Activated gamma-delta T cell (primary cell): Measurements from ENCODE around the gene UBE2I.
"Not testable (repeated sequence)": the region's sequence is repeated elsewhere in the genome, so short reads cannot be mapped to it uniquely, and the experiment has no call there.

Source experiments
- DNase-seq: peaks from one replicate; lab custom pipeline; 2025; lab: John Stamatoyannopoulos, UW

Gene UBE2I

GRCh38 chr16:1277617-1278282, 31.7 kb upstream of the UBE2I start:
- DNase-seq = no peak

GRCh38 chr16:1278477-1278876, 31.0 kb upstream of the UBE2I start:
- DNase-seq = no peak

DNA sequence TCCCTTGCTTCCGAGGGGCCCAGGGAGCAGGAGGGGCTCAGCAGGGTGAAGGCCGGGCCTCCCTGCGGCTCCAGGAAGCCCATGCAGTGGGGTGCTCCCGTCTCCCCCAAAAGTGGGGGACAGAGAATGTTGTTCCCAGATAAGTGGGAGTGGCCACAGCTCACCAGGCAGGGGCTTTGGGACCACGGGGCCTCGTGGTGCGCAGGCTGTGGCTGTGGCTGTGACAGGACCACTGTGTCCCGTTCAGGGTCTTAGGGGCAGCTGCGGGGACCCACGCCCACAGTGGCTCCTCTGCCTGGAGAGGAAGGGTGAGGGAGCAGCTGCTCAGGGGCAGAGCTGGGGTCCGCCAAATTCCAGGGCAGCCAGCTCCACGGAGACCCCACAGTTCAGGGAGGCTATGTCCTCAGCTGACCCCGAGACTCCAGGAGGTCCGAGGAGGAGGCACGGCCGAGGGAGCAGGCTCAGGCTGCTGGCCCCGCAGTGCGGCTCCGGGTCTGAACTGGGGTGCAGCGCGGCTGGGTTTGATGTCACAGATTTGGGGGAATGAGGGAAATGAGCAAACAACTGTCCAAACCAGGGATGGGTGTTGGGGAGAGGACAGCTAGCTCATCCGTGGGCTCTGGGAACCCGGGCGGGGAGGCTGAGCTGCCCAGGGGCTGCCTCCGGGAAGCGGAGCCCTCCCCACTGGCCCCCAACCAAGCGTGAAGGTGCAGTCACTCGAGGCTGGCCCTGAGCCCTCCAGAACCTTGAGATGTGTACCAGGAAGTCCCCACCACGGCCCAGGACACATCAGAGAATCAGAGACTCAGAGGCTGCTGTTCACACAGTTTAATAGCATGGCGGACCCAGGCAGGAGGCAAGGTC, 30.1 kb upstream of the UBE2I start:
- DNase-seq = no peak

DNA sequence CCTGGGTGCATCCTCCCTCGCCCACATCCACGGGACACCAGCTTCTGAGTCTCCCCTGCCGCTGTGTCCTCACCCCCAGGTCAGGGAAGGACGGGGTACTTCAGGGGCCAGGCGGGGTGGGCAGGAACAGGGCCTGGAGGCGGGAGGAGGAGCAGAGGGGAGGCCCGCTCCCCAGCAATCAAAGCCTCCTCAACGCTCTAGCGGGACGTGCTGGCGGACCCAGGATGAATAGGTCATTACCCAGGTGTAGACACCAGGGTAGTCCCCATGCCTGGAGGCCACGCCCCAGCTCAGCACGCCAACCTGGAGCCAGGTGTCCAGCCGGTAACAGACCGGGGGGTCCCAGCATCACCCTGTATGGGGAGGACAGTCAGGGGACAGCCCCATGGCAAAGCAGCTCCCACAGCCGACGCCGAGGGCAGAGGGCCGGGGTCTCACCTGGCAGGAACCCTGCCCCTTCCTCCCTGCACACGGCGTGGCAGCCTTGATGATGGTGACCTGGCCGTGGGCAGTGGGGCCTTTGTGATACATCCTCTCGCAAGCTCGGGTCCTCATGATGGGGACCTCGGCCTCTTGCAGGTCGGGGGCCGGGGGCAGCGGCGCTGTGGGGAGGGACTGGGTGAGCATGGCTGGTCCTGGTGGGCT, 29.4 kb upstream of the UBE2I start:
- no peak for DNase-seq

GRCh38 chr16:1280783-1281182, 28.7 kb upstream of the UBE2I start:
- DNase-seq = no peak

DNA sequence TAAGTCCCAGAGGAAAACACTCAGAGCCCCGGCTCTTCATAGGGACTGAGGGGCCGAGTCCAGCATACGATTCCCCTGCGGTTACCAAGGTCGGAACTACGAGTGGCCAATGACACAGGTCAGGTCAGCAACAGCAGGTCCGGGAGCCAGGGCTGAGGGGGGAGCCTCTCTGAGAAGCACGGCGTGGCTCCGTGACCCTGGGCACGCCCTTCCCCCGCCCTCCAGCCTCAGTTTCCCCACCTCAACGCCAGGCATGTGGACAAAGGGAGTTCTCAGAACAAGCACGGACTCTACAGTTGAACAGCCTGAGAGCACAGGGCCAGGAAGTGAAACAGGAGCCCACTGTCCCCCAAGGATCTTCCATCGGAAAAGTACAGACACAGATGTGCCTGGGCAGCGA, 27.9 kb upstream of the UBE2I start:
- no peak for DNase-seq

- no peak for DNase-seq
Observed at GRCh38 chr16:1282324-1282973, 27.0 kb upstream of the UBE2I start.

DNA sequence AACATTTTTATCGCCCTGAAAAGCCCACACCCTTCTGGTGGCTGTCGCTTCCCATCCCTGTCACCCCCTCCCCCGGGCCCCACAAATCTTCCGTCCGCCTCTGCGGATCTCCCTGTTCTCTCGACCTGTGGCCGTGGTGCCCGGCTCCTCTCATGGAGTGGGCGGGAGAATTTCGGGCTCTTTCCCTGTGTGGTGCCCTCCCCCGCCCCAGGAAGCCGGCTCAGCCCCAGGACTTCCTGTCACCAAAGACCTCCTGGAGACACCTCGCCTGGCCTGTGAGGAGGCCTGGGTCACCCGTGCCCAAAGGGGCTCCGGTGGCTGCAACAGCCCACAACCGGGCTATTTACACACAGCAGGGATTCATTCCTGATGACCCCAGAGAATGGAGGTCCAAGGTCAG, 26.1 kb upstream of the UBE2I start:
- no peak for DNase-seq

DNA sequence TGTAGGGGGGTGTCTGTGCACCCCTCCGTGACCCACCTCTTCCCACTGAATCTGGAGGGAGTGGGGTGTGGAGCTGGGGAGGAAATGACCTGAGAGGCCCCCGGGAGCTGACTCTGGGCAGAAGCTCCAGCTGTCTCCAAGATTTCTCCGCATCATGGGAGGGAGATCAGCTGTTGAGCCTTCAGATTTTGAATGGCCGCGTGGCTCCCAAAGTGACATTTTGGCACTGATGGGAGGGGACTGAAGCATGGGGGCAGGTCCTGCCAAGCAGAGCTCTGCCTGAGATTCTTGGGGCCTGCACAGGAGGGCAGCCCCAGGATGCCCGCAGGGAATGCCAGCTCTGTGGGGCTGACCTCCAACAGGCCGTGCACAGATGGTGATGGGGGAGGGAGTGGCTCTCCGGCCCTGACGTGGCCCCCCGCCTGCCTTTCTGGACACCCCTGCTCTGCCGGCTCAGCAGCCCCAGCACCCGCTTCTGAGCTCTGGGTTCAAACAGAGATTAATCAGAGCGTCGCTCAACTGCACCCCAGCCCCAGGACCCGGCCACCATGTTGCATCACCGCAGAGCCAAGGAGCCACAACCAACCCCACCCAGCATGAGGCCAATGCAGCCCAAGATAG, 25.3 kb upstream of the UBE2I start:
- no peak for DNase-seq

GRCh38 chr16:1285669-1286512, 23.5 kb upstream of the UBE2I start:
- DNase-seq = no peak

GRCh38 chr16:1286513-1287094, 22.8 kb upstream of the UBE2I start:
- DNase-seq = no peak

DNA sequence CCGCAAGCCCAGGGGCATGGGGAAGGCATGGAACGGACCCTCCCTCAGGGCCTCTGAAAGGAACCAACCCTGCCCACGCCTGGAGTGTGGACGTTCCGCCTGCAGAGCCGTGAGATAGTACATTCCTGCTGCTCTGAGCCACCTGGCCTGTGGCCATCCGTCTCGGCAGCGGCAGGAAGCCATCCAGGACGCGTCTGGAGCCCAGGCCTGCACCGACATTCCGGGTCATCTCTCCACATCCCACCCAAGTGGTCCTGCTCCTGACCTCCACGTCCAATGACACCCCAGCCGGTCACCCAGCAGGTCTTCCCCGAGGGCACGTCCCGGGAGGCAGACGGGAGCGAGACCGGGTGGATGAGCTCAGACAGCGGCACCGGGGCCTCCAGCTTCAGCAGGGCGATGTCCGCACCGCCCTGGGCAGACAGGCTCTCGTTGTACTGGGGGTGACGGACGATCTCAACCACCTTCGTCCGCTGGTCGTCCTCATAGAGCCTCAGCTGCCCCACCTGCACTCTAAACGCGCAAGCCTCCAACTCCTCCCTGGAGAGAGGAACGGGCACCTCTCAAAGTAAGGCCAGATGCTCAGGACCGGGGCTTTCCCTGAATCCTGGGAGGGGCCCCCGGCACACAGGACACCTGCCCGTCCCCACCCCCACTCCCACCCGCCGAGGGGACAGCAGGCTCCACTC, 21.3 kb upstream of the UBE2I start:
- no peak for DNase-seq

DNA sequence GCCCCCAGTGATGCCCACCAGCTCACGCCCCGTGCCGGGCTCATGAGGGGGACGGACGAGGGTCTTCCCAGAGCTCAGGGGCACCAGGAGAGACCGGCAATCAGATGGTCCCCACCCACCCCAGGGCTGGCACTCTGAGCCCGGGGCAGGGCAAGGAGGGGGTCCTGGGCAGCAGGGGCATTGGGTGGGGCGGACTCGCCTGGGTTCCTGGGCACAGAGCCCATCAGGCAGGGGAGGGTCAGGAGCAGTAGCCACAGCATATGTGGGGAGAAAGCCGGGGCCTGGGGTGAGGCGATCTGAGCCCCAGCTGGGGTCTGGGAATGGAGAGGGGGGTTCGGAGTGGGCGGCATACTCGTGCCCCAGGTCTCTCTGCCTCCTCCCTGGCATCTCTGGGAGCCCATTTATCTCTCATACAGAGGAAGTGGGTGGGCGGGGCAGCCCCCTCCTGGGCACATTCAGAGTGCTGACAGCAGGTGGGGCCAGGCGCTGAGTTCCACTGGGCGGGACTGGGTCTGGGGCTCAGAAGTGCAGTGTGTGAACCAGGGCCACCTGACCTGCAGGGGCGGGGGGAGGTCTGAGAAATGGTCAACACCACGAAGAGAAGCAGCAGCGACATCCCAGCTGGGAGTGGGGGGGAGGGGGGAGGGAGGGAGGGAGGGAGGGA, 20.5 kb upstream of the UBE2I start:
- DNase-seq = no peak

- DNase-seq = no peak
Observed at GRCh38 chr16:1289477-1289866, 20.0 kb upstream of the UBE2I start.

GRCh38 chr16:1290063-1290501, 19.4 kb upstream of the UBE2I start:
- DNase-seq = no peak

DNA sequence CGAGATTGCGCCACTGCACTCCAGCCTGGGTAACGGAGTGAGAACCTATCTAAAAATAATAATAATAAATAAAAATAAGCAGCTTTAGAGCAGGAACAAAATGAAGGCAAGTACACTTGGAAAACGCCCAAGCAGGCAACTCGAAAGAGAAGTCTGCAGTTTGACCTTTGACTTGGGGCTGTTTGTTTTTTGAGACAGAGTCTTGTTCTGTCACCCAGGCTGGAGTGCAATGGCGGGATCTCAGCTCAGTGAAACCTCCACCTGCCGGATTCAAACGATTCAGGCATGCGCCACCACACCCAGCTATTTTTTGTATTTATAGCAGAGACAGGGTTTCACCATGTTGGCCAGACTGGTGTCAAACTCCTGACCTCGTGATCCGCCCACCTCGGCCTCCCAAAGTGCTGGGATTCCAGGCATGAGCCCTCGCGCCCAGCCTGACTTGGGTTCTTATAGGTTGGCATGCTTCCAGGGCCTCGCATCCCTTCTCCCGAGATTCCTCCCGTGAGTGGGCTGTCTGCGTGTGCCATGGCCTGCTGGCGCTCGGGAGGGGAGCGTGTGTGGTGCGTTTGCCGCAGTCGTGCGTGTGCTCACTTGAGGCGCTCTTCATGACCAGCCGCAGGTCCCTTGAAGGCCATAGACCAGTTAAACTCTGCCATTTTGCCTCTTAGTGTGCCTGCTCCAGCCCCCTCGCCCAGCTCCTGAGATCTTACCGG, 18.4 kb upstream of the UBE2I start:
- no peak for DNase-seq

- no peak for DNase-seq
Observed at GRCh38 chr16:1291576-1291974, 17.9 kb upstream of the UBE2I start.

- not testable (repeated sequence) for DNase-seq
Observed at GRCh38 chr16:1292208-1292607, 17.2 kb upstream of the UBE2I start.

DNA sequence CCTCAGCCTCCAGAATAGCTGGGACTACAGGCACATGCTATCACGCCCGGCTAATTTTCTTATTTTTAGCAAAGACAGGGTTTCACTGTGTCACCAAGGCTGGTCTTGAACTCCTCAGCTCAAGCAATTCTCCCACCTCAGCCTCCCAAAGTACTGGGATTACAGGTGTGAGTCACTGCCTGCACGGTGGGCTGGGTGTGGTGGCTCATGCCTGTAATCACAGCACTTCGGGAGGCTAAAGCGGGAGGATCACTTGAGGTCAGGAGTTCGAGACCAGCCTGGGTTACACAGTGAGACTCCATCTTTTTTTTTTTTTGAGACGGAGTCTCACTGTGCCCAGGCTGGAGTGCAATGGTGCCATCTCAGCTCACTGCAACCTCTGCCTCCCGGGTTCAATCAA, 16.6 kb upstream of the UBE2I start:
- not testable (repeated sequence) for DNase-seq
